Endodermal cell (in vitro differentiated cells): ENCODE measurements around the gene DHX34. TPM values are rescaled to one million over a fixed set of nuclear protein-coding genes. Genes with fewer than 3 reads are reported as not detected.

Source experiments
- DNase-seq: peaks from one replicate; pipeline ENCODE4 v3.0.0-alpha.2; 2017
- H3K27ac ChIP-seq: 2 replicates; pipeline ENCODE4 v1.5.1; 2013; ENCODE audit warnings: mild to moderate bottlenecking, low read depth, low read length, moderate library complexity
- H3K27me3 ChIP-seq: 2 replicates; pipeline ENCODE4 v1.6.1; 2013; ENCODE audit warnings: mild to moderate bottlenecking, low read length, moderate library complexity; ENCODE audit not compliant: insufficient read depth, control insufficient read depth, poor library complexity, severe bottlenecking
- H3K36me3 ChIP-seq: 2 replicates; pipeline ENCODE4 v1.7.0; 2013; ENCODE audit warnings: mild to moderate bottlenecking, low read length, moderate library complexity; ENCODE audit not compliant: control insufficient read depth, insufficient read depth
- H3K4me1 ChIP-seq: one replicate; pipeline ENCODE4 v1.7.0; 2013; ENCODE audit warnings: low read length; ENCODE audit not compliant: control insufficient read depth, insufficient read depth
- H3K4me3 ChIP-seq: 2 replicates; pipeline ENCODE4 v1.5.1; 2013; ENCODE audit warnings: mild to moderate bottlenecking, low read length, moderate library complexity
- H3K9ac ChIP-seq: 2 replicates; pipeline ENCODE4 v1.6.1; 2013; ENCODE audit warnings: mild to moderate bottlenecking, low read length, moderate library complexity; ENCODE audit not compliant: poor library complexity, severe bottlenecking; ENCODE audit errors: extremely low read depth
- H3K9me3 ChIP-seq: 2 replicates; pipeline ENCODE4 v1.6.1; 2013; ENCODE audit warnings: mild to moderate bottlenecking, low read length, moderate library complexity; ENCODE audit not compliant: control insufficient read depth
- H3K27ac Mint-ChIP-seq: 2 replicates; pipeline ENCODE4 v1.8.0; 2020; ENCODE audit warnings: mixed read lengths
- H3K27me3 Mint-ChIP-seq: 2 replicates; pipeline ENCODE4 v1.8.0; 2021; ENCODE audit warnings: mild to moderate bottlenecking, mixed read lengths; ENCODE audit not compliant: insufficient read depth
- H3K36me3 Mint-ChIP-seq: 2 replicates; pipeline ENCODE4 v1.8.0; 2020; ENCODE audit warnings: low read depth, mixed read lengths
- H3K4me1 Mint-ChIP-seq: 2 replicates; pipeline ENCODE4 v1.8.0; 2020; ENCODE audit warnings: mixed read lengths
- H3K4me3 Mint-ChIP-seq: 2 replicates; pipeline ENCODE4 v1.8.0; 2020; ENCODE audit warnings: mild to moderate bottlenecking, moderate library complexity, mixed read lengths
- H3K9me3 Mint-ChIP-seq: 2 replicates; pipeline ENCODE4 v1.8.0; 2020; ENCODE audit warnings: mild to moderate bottlenecking, mixed read lengths
- WGBS, 2 experiments: methylation state at CpG; one replicate each; pipeline versions ENCODE4 v1.1.5 to v1.1.7; 2013; ENCODE audit warnings: missing lambda C conversion rate in 2 of 2, mixed read lengths in 1 of 2; ENCODE audit not compliant: insufficient coverage in 1 of 2, insufficient read length in 1 of 2; 5-methylcytosine and 5-hydroxymethylcytosine counted together
- total RNA-seq, 2 donors: library from RNA; stranded (reverse); fragmentation: NEBNext Ultra II Directional in 1 of 2; extraction: Animal tissue kit (Norgen Biotek cat#: 25700) in 1 of 2; gene quantifications; 2 replicates in 1 of 2; 3 replicates in 1 of 2; pipeline ENCODE4 v1.2.1, GENCODE V29; 2021
- TF ChIP-seq, protein P1 (sequence below): fragments of 200-600 bp; sonication (generic); conservative IDR thresholded peaks from 2 replicates; pipeline ENCODE4 v1.5.0; 2021; ENCODE audit warnings: antibody characterized with exemption, mild to moderate bottlenecking

DHX34 gene
- total RNA-seq, 2 donors from 2014 or later: 36.9 to 43.9 TPM

DNA sequence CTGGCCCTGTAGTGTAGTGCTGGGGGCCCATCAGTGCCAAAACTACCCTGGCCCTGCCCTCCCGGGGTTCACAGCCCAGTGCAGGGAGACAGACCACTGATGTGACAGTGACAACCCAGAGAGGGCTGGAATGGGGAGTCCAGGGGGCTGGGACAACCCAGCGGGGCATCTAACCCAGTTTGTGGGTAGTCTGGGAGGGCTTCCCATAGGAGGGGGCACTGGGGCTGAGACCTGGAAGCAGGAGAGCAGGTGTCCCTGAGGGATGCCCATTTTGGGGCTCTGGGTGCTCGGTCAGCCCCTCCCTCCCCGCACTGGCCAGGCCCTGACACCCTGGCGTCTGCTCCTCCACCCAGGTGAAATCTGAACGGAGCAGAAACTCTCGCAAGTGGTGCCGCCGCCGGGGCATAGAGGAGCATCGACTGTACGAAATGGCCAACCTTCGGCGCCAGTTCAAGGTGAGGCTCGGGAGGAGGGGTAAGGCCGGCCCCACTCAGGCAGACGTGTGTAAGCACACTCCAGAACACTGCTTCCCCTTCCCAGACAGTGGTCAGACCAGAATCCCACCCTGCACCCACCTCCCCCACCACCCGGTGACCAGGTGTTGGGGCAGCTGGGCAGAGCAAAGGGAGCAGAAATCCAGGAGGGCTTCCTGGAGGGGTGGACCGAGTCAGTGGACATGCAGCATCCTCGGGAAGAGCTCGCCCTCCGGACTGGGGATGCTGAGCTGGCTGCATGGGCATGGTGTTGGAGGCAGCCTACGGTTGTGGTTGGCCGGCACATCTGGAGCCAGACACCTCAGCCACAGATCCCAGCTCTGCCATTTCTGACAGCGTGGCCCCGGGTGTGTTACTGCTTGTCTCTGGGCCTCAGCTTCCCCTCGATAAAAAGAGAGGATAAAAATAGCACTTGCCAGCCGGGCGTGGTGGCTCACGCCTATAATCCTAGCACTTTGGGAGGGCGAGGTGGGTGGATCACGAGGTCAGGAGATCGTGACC is 24.4 kb downstream of the DHX34 start:
- Histone ChIP-seq H3K27ac (no peak overlapping the region), H3K27me3 (no peaks in the 10 kb centered on the region), H3K4me1 (no peaks in the 10 kb centered on the region), H3K36me3 (peaks cover 75% of the 10 kb centered on the region), H3K9ac (no peak overlapping the region), H3K4me3 (no peak overlapping the region), H3K9me3 (no peaks in the 10 kb centered on the region)
- no peak overlapping the region for H3K27ac Mint-ChIP-seq
- H3K4me3 Mint-ChIP-seq: no peak overlapping the region
- H3K36me3 Mint-ChIP-seq: peaks cover 47% of the 10 kb centered on the region
- TF ChIP-seq, protein P1, sequence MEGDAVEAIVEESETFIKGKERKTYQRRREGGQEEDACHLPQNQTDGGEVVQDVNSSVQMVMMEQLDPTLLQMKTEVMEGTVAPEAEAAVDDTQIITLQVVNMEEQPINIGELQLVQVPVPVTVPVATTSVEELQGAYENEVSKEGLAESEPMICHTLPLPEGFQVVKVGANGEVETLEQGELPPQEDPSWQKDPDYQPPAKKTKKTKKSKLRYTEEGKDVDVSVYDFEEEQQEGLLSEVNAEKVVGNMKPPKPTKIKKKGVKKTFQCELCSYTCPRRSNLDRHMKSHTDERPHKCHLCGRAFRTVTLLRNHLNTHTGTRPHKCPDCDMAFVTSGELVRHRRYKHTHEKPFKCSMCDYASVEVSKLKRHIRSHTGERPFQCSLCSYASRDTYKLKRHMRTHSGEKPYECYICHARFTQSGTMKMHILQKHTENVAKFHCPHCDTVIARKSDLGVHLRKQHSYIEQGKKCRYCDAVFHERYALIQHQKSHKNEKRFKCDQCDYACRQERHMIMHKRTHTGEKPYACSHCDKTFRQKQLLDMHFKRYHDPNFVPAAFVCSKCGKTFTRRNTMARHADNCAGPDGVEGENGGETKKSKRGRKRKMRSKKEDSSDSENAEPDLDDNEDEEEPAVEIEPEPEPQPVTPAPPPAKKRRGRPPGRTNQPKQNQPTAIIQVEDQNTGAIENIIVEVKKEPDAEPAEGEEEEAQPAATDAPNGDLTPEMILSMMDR: no peak
- H3K4me1 Mint-ChIP-seq: no peaks in the 10 kb centered on the region
- no peaks in the 10 kb centered on the region for H3K9me3 Mint-ChIP-seq
- WGBS, 2 experiments: 90 to 94% methylated on average over 19 to 33 of the region's 33 CpGs
- H3K27me3 Mint-ChIP-seq: no peaks in the 10 kb centered on the region
- DNase-seq: no peak

DNA sequence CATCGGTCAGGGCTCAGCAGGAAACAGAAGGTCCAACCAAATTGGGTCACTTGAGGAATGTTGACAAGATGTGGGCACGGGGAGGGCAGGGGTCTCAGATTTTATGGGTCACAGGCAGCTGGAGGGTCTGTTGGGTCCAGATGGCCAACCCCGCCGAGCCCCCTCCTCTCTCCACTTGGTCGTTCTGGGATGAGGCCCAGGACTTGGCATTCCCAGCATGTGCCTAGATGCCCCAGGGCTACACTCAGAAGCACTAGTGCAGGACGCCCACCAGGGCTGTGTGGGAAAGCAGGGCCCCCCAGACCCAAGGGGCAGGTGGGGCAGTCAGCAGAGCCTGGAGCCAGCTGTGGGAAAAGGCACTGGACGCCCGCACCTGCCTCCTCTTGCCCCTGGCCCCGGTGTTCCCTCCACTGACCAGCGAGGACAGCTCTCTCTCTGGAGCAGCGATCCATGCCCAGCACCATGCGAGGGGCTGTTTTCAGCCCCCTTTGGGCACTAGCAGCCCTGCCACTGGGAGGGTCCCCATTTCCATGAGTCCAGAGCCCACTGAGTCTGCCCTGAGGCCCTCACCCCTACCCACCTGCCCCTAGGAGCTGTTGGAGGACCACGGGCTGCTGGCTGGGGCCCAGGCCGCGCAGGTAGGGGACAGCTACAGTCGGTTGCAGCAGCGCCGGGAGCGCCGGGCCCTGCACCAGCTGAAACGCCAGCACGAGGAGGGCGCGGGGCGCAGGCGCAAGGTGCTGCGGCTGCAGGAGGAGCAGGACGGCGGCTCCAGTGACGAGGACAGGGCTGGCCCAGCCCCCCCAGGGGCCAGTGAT is 26.0 kb downstream of the DHX34 start:
- TF ChIP-seq, protein P1: no peak
- Mint-ChIP-seq H3K36me3 (peaks cover 43% of the 10 kb centered on the region), H3K4me3 (no peak overlapping the region), H3K4me1 (no peaks in the 10 kb centered on the region), H3K27me3 (no peaks in the 10 kb centered on the region), H3K27ac (no peak overlapping the region), H3K9me3 (no peaks in the 10 kb centered on the region)
- DNase-seq: no peak
- WGBS, 2 experiments: 94 to 96% methylated on average over 4 to 30 of the region's 30 CpGs
- no peaks in the 10 kb centered on the region for H3K27me3 ChIP-seq
- H3K4me3 ChIP-seq: no peak overlapping the region
- no peaks in the 10 kb centered on the region for H3K4me1 ChIP-seq
- no peak overlapping the region for H3K9ac ChIP-seq
- no peaks in the 10 kb centered on the region for H3K9me3 ChIP-seq
- no peak overlapping the region for H3K27ac ChIP-seq
- H3K36me3 ChIP-seq: peaks cover 66% of the 10 kb centered on the region

DNA sequence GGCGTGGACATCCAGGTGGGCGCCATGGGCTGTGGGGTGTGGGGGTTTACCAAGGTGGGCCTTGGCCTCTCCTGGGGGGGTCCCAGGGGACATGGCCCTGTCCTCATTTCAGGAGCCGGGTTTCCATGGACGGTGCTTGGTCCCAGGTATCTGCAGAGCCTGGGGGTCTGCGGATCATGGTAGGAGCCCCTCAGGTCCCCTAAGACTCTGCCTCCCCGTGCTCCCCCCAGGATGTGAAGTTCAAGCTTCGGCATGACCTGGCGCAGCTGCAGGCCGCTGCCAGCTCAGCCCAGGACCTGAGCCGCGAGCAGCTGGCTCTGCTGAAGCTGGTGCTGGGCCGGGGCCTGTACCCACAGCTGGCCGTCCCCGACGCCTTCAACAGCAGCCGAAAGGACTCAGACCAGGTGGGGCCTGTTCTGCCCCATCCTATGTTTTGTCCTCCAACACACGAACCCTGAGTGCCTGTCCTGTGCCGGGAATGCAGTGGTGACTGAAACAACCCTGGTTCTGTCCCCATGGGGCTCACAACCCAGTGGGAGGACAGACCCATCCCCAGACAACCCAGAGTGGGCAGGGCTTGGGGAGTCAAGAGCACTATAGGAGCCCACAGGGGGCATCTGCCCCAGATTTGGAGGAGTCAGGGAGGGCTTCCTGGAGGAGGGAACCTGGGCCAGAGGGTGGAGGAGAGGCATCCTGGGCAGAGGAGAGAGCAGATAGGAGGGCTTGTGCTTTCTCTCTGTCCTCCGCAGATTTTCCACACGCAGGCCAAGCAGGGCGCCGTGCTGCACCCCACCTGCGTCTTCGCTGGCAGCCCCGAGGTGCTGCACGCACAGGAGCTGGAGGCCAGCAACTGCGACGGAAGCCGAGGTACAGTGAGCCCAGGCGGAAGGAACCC is 26.8 kb downstream of the DHX34 start:
- no peak overlapping the region for H3K4me3 Mint-ChIP-seq

More for the DNA sequence above, 26.8 kb downstream of the DHX34 start:
- H3K9me3 Mint-ChIP-seq: no peaks in the 10 kb centered on the region
- DNase-seq: no peak
- TF ChIP-seq, protein P1: no peak
- H3K4me1 Mint-ChIP-seq: no peaks in the 10 kb centered on the region
- Histone ChIP-seq H3K27ac (no peak overlapping the region), H3K4me1 (no peaks in the 10 kb centered on the region), H3K9me3 (no peaks in the 10 kb centered on the region), H3K27me3 (no peaks in the 10 kb centered on the region), H3K4me3 (no peak overlapping the region), H3K36me3 (peaks cover 69% of the 10 kb centered on the region), H3K9ac (no peak overlapping the region)
- 96 to 97% methylated on average over 23 to 30 of the region's 30 CpGs for WGBS, 2 experiments
- no peaks in the 10 kb centered on the region for H3K27me3 Mint-ChIP-seq
- H3K36me3 Mint-ChIP-seq: peaks cover 47% of the 10 kb centered on the region
- H3K27ac Mint-ChIP-seq: no peak overlapping the region
